EH (cell line): ENCODE measurements around the gene TMOD1.

ENCODE experiments used
- DNase-seq: peaks from one replicate; pipeline ENCODE4 v3.0.0-alpha.2; 2015; ENCODE audit warnings: low read depth

The TMOD1 gene

DNA sequence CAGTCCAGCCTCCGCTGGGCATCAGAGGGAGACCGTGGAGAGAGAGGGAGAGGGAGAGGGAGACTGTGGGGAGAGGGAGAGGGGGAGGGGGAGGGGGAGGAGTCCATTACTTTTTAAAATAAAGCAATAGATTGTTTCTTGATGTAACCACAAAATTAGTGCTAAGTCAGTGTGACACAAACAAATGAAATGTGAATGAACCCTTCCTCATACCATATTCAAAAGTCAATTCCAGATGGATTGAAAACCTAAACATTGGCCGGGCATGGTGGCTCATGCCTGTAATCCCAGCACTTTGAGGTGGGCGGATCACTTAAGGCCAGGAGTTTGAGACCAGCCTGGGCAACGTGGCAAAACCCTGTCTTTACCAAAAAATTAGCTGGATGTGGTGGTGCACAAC, 2.6 kb upstream of the TMOD1 start:
- DNase-seq = peak; percentile 8

DNA sequence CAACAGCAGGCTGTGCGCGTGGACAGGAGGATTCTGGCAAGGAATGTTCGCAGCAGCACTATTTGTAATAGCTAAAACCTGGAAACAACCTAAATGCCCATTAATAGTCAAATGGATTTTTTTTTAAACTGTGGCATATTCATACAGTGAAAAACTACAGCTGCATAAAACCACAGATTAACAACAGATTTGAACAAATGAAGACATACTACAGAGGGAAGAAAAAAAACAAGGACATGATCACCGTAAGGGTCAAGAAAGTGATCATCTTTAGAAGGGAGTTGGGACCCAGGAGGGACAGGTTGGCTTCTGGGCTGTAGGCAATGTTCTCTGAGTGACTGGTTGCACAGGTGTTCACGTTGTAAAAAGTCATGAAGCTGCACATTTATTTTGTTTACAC, 1.2 kb upstream of the TMOD1 start:
- DNase-seq = no peak

DNA sequence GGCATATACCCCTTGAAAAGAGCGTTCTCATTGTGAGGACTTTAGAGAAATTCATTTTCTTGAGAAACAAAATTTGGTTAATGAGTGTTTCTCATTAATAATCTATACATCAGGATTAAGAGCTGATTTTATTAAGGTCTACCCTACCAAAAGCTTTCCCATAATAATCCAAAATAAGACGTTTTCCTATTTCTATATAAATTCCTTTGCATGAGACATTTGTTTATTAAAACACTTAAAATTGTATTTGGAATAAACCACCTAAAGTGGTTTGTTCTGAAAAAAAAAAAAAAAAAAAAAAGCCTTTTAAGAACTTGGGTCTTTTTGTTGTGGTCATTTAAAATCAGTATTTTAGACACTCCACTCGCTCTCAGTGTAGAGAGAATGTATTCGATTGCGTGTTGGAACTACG, 695 bp upstream of the TMOD1 start:
- DNase-seq = no peak

DNA sequence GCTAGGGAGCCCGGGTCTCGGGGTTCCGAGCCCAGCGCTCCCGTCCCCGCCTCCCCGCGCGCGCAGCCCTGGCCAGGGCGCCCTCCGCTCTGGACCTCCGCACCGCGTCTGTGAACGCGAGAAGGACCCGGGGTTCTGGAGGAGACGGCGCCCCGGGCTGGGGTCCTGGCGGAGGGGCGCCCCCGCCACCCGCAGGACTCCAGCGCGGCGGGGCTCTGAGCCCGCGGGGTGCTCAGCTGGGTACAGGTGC, 431 bp downstream of the TMOD1 start:
- DNase-seq = no peak

DNA sequence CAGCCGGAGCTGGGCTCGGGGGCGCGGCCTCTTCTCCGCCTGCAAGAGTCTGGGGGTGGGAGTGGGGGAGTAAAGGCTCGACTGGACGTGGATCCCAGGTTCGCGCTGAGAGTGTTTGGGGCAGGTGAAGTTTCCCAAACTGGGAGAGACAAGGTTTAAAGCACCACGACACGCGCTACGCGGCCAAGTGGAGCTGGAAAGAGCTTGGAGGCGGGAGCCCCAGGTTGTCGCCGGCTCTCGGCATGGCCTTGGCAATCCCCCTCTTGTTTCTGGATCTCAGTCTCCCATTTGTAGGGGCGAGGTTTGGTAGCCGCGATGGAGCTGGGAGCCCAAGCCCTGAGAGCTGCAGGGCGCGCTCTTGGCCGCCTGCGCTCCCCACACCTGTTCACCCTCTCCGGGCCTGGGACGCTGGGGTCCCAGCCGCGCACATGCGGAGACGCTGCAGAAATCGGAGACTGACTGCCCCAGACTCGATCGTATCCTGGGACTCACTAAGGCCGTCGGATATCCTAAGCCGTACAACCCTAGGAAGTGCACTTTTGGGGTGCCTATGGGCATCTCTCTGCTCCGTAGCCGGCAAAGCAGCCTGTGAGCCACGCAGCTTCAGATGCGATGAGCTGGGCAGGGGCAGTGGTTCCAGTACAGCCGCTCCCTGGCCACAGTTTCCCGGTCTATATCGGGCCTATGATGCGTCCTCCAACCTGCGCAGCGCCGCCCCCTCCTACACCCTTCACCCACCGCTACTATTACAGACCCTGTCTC, 937 bp downstream of the TMOD1 start:
- DNase-seq = no peak

DNA sequence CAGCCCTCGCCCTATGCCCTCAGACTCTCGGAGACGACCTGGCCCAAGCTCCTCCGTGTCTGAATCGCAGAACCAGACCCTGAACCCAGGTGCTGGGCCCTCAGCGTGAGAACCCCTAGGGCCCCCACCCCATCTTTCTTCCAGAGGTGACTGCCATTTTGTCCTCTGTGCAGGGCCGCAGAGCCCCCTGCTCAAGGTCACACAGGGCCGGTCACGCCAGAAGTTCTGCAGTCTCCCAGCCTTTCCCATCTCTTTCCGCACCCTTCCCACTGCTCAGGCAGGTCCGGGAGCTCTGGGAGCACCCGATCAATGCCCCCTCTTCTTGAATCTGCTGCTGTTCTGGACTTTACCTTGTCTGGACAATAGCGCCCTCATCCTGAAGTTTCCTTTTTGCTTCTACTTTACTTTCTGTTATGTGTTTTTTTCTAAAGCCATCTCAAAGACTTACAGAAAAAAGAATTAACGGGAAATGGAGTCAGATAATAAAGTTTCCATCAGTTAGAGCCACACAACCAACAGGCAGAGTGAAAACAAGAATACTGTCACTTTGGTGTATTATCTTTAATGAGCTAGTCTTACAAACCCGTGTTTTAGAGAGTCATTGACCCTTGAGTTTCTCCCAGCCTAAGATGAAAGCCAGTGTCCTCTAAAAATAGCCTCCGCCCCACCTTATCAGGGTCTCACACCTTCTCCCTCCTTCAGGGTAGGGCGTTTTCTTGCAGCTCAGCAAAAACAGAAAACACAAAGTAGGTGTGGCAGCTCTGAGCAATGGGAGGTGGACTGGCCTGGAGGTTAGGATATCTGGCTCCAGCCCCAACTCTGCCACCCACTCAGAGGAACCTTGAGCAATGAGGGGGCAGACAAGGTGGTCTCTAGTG, 1.8 kb downstream of the TMOD1 start:
- DNase-seq = no peak

DNA sequence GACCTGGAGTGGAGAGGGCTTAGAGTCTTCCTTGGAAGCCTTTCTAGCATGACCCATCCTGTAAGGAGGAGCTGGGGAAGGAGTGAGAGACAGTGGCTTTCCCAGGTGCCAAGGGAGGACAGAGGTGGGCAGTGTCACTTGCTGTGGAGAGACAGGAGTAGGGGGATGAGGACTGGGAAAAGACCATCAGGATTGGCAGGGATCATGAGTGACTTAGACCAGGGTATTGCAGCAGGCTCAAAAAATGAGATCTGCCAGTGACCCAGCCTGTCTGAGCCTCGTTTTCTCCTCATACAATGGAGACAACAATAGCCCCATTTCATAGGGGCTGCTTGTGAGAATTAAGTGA, 2.4 kb downstream of the TMOD1 start:
- DNase-seq = no peak

DNA sequence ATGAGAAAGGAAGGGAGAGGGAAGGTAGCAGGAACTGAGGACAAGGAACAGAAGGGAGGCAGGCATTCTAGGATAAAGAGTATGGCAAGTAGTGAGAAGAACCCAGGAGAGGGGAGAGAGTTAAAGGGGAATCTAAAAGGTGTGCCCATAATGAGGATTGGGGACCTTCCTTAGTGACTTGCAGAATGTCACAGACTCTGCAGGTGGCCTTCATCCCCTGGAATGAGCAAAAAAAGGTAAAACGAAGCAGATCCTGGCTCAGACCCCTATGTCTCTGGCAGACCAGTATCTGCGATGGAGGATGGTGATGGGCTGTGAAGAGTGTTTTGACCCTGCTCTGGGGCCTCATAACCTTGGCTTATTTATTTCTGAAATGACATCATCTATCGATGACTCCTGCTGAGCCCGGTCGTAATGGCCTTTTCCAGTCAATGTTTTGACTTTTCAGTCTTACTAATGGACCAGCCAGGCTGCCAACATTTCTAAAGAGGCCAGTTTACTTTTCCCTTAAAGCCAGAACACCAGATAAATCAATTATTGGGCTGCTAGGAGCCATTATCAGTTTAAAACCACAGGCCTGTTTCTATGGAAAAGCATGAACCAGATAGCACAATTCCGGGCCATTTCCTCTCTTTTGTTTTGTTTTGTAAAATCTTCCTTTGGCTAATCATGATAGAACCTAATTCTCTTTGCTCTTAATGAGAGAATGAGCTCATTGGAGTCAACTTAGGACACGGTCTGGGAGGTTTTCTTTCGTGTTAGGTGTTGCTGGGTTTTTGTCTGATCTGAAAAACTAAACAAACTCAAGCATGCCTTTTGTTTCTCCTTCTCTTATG, 3.1 kb downstream of the TMOD1 start:
- DNase-seq = peak; percentile 7

DNA sequence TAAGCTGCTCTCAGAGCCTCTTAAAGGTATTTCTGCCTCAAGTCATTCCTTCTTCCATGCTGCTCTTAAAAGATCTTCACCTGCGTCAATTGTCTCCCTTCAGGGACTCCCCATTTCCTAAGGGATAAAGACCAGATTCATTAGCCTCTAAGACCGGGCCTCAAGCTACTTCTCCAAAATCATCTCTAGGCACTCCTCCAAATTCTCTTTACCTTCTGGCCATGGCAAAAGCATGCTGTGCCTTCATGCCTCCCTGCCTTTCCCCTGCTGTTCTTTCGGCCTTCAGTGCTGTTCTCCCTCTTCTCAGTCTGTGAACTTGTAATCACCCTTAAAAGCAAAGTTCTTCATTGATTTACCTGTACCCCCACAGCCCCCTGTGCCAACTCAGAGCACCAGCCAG, 4.4 kb downstream of the TMOD1 start:
- no peak for DNase-seq

DNA sequence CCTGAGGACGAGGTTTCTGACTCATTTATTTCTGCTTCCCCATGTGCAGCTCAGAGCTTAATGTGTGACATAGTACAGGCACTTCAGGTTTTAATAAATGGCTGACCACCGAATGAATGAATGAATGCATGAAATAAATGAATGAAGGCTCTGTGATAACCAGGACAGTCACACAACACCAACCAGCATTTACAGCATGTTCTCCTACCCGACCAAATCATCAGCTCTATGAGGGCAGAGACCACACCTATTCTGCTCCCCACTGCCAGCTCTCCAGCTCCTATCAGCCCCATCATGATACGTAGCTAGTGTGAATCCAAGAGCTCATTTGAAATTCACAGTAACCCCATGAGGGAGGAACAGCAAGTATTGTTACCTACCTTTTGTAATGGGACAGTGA, 4.8 kb downstream of the TMOD1 start:
- DNase-seq = no peak

DNA sequence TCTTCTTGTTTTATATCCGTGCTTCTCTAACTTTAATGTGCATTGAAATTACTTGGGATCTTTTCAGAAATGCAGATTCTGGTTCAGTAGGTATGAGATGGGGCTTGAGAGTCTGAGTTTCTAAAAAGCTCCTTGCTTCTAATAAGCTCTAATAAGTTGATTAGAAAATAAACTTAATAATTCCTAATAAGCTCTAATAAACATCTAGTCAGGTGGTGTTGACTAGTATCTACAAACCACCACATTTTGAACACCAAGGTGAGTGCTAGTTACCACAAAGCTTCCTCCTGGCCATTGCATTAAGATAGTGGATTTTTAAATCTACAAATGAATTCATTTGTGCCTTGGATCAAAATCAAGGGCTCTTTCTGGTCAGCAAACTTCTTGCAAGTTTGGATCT, 5.3 kb downstream of the TMOD1 start:
- DNase-seq = no peak

DNA sequence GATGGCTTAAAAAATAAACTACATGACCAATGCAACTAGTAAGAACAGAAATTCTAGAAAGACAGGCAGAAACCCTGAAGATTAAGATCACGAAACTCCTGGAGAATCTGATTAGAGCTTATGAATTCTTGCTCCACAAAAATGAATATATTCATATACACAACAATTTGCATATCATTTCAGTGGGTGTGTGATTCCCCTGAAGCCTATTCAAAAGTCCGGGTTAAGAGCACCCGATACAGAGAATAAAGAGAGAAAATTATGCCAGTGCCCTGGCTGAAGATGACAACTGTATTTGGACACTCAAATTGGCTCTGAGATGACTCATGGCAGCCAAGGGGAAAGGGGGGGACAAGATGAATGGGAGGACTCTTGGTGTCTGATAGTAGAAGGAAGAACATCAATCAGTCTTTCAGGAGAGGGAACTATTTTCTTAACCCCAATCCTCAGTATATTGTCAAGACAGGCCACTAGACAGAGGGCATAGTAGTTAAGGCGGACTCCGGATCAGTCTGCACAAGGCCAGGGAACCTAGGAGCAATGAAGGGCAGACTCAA, 6.0 kb downstream of the TMOD1 start:
- no peak for DNase-seq

DNA sequence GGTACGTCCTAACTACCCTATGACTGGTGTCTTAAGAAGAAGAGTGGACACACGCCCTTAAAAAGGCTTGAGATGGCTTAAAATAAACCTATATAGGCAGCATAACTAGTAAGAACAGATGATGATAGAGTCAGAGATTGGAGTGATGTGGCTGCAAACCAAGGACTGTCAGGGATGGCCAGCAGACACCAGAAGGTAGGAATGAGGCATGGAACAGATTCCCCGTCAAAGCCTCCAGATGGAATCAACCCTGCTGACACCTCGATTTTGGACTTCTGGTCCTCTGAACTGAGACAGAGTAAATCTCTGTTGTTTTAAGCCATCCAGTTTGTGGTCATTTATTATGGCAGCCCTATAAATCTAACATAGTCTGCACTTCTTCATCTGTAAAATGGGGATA, 7.4 kb downstream of the TMOD1 start:
- no peak for DNase-seq

DNA sequence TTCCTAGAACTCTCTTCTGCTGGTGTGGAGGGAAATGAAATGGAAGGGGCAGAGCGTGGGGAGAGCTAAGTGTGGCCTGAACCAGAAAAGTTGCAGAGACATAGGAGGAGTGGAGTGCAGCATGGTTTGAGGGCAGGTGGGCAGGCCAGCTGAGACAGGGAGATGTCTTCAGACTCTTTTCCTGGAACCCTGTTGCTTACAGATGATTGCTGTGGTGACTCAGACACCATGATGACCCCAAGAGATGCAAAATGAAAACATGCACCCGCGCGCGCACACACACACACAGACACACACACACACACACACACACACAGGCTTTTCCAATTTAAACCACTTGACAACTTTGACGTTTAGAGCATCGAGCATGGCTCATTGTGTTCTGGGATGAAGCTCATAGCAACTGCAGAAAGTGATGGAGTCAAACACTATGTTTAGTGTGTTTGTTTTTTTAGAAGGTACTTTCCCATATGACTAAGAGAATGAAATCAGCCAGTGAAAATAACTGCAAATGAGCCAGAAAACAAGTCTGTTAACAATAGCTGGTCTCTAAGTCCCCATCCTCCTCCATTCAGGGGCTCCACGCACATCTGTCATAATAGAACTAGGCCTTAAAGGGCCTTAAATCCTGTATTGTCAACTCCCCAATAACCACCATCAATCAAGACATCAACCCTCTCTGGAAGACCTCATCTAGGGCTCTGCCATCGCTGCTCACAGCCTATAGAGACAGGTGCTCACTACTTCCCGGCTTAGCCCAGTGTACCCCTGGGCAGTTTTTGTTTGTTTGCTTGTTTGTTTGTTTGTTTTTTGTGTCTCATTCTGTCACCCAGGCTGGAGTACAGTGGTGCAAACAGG, 9.6 kb downstream of the TMOD1 start:
- peak; percentile 66 for DNase-seq

DNA sequence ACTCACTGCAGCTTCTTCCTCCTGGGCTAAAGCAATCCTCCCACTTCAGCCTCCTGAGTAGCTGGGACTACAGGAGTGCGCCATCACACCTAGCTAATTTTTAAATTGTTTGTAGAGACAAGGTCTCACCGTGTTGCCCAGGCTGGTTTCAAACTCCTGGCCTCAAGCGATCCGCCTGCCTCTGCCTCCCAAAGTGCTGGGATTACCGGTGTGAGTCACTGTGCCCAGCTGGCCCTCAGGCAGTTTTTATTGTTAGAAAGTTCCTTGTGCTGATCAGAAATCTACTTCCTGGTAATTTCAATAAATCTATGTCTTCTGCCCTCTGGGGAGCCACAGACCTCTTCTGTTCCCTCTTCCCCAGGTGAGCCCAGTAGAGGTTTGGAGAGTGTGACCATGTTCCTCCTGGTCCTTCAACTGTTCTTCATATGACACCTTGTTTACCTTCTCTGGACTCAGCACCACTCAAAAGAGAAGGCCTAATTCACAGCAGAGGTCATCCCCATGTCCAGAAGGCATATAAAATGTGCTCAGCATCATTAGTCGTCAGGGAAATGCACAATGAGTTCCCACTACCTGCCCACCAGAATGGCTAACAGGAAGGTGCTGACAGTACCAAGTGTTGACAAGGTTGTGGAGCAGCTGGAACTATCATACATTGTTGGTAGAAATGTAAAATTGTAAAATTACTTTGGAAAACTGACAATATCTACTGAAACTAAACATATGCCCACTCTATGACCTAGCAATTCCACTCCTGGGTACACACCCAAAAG, 10.4 kb downstream of the TMOD1 start:
- DNase-seq = peak; percentile 19

DNA sequence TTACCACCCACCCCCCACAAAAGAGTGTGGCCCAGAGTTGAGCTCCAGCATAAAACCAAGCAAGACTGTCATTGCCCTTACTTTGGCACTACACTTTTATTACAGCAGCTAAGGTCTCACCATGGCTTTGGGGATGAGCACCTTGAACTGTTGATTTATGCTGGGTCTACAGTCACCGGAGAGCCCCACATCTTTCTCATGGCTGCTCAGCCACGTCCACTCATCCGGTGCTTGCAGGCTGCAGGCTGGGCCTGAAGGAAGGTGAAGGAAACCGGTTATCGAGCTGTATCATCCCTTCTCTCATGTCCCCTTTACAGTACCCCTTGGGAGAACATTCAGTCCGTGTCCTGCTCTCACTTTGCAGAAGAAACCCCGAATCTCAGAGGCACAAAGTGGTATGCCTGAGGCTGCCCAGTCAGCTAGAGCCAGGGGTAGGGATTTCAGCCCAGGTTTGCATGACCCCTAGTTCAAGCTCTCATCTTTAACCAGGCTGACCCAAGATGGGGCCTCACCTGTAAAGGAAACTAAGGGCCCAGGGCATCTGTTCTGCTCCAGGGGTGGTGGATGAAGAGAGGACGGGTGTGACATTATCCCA, 11.6 kb downstream of the TMOD1 start:
- no peak for DNase-seq

DNA sequence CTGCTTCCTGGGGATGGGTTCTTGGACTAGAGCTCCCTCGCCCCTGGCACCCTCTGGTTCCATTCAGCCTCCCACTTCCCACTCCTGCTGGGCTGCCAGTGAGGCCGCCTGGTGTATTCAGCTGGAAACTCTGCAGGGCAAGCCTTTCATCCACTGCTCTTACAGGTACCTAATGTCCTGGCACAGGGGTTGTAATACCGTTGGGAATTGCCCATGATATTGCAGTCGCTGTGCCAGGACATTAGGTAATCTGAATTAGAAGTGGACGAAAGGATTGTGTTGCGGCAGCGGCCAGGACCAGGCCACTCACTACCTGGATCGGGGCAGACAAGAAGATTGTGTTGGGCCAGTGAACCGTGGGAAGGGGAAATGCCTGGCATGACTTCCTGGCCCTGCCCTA, 13.1 kb downstream of the TMOD1 start:
- DNase-seq = no peak

DNA sequence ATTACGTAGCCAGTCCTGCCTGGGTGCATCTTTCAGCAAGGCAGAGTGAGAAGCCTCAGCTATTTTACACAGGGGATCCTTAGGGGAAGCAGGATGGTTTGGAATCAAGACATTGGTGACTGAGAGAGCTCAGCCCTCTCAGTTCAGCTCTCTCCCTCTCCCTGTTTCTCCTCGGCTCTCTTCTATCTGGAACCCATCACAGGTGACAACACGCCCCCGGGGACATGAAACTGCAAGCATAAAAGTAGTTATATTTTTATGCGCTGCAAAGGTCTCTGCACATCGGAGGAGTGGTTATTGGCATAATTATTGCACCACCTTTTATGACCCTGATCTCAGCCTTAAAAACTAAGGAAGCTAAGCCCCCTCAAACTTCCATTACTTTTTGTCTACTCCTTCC, 14.2 kb downstream of the TMOD1 start:
- no peak for DNase-seq

DNA sequence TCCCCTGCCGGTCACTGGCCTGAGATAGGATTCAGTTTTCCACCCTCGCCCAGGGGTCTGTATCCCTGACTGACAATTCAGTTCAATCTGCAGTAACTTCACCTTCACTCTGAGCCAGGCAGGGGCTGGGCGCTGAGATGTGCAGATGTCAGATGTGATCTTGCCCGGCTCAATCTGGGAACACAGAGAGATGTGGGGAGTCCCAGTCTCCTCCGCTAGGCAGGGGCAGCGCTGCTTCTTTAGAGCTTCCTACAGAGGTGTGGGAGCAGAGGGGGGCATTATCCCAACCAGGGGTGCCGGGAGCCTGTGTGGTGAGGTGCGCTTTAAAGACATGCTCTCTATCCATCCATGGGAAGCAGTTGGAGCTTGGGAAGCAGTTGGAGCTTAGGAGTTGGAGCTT, 14.6 kb downstream of the TMOD1 start:
- DNase-seq = no peak

DNA sequence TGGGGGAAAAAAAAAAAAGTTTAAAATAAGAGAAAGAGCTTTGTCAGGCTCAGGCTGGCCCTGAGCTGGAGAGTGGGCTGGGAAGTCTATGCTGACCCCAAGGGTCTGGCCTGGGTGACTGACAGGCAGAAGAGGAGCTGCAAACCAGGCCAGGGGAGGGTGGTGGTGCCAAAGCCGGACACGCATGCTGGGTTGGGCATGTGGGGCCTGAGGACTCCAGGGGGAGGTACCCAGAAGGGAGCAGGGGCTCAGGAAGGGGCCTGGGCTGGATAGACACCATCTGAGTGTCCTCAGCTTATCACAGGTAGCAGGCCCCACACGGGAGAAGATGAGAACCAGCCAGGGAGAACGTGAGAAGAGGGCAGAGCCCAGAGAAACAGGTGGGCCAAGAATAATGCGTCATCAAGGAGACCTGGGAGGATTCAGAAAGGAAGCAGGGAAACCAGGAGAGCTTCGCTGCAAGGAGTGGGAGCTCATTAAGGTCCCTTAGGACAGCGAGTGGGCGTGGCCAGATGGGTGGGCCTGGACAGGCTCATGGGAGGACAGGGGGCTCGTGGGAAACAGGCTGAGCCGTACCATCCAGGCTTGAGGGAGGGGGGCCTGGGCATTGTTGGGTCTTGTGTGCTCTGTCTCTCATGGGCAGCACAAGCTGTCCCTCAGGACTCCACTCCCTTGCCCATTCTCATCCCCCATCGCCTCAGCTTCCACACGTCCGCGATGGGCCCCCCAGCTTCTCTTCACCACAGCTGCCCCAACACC, 16.0 kb downstream of the TMOD1 start:
- DNase-seq = no peak
